GM19239 (cell line): ENCODE measurements around the gene C1orf198.
"Not testable (repeated sequence)": the region's sequence is repeated elsewhere in the genome, so short reads cannot be mapped to it uniquely, and the experiment has no call there.

ENCODE experiments used
- DNase-seq: peaks from one replicate; pipeline ENCODE4 v3.0.0; 2011; ENCODE audit warnings: low spot score; ENCODE audit not compliant: insufficient read length
- FAIRE-seq: peaks from 2 replicates; lab custom pipeline; 2011; peaks lifted over from hg19 to GRCh38; lab: Jason Lieb, UNC

Gene C1orf198

DNA sequence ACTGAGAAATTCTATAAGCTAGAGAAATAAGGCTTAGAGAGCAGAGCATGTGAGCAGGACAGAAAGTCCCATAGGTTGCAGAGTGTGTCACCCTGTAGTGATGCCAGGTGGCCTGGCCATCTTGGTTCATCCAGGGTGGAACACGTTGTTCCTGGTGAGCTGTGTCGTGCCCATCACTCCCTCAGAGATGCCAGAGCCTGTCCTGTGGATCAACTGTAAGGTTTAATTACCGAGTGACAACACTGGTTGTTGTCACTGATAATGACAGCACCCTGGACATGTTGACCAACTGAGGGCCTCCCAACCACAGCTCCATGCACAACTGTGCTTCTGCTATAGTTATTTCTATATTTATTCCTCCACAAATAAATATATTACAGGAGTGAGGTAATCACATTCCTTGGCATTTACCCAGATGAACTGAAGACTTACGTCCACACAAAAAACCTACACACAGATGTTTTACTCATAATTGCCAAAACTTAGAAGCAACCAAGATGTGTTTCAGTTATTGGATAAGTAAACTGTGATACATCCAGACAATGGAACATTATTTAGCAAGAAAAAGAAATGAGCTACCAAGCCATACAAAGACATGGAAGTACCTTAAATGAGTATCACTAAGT lies 6.2 kb downstream of the C1orf198 start:
- FAIRE-seq (no peak), DNase-seq (no peak)

- FAIRE-seq = no peak
- DNase-seq = no peak
Measured at GRCh38 chr1:230861489-230861888, 6.8 kb downstream of the C1orf198 start.

DNA sequence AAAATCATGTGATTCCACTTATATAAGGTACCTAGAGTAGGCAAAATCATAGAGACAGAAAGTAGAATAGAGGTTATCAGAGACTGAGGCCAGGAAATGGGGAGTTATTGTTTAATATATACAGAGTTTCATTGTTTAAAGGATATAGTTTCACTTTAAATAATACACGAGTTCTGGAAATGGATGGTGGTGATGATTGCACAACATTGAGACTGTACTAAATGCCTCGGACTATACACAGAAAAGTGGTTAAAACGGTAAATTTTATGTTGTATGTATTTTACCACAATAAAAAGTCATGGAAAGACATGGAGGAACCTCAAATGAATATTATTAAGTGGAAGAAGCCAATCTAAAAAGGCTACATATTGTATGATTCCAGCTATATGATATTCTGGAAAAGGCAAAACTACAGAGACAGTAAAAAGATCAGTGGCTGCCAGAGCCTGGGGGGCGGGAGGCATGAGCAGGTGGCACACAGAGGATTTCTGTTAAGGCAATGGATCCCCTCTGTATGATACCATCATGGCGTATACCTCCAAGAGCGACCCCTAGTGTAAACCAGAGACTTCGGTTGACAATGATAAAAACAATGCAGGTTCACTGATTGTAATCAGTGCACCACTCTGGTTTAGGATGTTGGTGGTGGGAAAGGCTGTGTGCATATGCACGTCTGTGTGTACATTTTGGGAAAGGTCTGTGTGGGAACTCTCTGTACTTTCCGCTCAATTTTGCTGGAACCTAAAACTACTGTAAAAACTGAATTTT lies 7.5 kb downstream of the C1orf198 start:
- DNase-seq = no peak
- no peak for FAIRE-seq

GRCh38 chr1:230858918-230859729 lies 9.2 kb downstream of the C1orf198 start:
- FAIRE-seq (no peak), DNase-seq (no peak)

GRCh38 chr1:230858236-230858820 lies 10.0 kb downstream of the C1orf198 start:
- no peak for FAIRE-seq

GRCh38 chr1:230857822-230858221 lies 10.5 kb downstream of the C1orf198 start:
- DNase-seq = no peak
- no peak for FAIRE-seq

More at GRCh38 chr1:230858236-230858820, 10.0 kb downstream of the C1orf198 start:
- DNase-seq = no peak

- FAIRE-seq (no peak), DNase-seq (no peak)
Measured at GRCh38 chr1:230857077-230857476, 11.2 kb downstream of the C1orf198 start.

- no peak for FAIRE-seq
- DNase-seq = no peak
Measured at GRCh38 chr1:230855886-230856285, 12.4 kb downstream of the C1orf198 start.

DNA sequence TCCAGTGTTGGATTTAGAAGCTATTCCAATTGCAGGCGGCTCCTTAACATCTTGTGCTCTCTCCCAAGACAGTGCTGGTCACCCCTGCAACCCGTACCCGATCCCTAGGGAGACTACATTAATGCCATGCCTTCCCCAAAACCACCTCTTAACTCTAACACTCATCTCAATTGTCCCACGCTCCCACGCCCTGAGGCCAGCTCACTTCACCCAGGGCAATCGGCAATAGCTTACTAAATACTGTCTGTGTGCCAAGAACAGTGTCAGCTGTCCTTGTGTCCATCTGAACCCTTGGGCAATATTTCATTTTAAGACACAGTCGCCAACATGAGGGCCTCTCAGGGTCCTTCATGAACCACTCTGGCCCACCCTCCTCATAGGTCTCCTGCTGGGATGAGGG lies 13.9 kb downstream of the C1orf198 start:
- no peak for DNase-seq
- FAIRE-seq = no peak

DNA sequence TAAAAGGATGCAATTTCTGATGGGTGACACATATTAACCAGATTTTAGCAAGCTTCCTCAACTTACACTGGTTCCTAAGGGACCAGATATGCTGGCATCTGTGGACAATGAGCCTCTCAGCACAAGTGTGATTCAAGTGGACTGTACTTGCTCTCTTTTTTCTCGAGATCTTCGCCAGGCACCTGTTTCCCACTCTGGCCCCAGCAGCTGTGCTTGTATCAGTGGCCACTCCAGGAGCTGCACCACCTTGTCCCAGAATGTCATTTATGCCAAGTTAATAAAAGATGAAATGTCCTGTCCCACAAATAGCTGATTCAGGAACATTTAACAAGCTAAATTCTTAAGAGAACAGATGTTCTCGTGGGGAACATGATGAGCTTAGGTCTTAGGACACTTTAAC lies 14.6 kb downstream of the C1orf198 start:
- FAIRE-seq (no peak), DNase-seq (no peak)

GRCh38 chr1:230852959-230853358 lies 15.4 kb downstream of the C1orf198 start:
- FAIRE-seq (no peak), DNase-seq (no peak)

DNA sequence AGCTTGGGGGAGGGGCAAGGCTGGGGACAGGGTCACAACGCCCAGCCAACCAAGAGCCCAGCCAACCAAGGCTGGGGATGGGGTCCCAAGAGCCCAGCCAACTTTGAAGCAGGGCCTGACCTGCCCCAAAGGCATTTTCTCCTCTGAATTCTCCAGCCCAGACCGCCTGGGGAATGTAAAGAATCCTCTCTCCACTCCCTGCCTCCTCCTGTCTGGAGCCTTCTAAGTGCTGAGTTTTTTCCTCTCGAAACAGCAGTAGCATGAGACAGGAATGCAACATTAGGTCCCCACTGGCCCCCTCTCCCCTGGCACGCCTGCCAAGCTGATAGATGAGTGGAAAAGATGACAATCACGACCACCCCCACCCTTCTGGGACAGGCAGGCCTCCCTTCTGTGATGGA lies 17.0 kb downstream of the C1orf198 start:
- FAIRE-seq (no peak), DNase-seq (no peak)

GRCh38 chr1:230850547-230850946 lies 17.8 kb downstream of the C1orf198 start:
- no peak for FAIRE-seq

GRCh38 chr1:230849451-230850224 lies 18.7 kb downstream of the C1orf198 start:
- FAIRE-seq (no peak), DNase-seq (no peak)

More at GRCh38 chr1:230850547-230850946, 17.8 kb downstream of the C1orf198 start:
- DNase-seq = no peak

DNA sequence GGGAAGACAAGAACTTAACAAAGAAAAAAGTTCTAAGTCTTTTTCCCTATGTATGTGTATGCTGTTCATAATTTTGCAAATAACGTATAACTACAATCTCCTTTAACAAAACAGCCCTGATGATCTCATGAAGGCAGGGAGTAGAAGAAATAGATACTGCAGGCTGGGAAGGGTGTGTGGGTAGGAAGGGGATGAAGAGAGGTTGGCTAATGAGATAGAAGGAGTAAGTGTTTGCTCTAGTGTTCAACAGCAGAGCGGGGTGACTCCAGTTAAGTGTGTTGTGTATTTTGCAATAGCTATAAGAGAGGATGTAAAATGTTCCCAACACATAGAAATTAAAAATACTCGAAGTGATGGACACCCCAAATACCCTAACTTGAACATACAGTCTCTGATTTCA lies 20.1 kb downstream of the C1orf198 start:
- DNase-seq (no peak), FAIRE-seq (no peak)

DNA sequence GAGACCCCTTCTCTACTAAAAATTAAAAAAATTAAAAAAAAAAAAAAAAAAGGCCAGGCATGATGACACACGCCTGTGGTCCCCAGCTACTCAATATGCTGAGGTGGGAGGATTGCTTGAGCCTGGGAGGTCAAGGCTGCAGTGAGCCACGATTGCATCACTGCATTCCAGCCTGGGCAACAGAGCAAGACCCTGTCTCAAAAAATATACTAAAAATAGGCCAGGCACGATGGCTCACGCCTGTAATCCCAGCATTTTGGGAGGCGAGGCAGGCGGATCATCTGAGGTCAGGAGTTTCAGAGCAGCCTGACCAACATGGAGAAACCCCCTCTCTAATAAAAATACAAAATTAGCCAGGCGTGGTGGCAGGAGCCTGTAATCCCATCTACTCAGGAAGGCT lies 23.1 kb downstream of the C1orf198 start:
- not testable (repeated sequence) for FAIRE-seq, DNase-seq

DNA sequence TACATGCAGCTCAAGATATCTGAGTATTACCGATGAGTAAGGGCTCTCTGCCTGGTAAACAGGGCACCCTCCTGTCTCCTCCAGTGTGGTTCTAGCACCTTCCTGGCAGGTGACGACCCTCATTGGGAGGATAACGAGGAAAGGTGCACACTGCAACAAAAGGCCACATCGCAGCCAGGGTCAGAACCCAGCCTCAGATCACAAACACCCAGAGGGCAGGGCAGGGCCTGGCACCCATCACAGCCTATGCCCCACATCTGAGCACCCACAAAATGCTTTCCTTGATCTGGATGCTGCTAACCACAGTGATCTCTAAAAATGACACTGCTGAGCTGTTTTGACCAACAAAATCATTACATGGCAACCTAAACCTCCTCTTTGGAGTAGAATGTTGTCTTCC lies 23.8 kb downstream of the C1orf198 start:
- DNase-seq (no peak), FAIRE-seq (no peak)

- DNase-seq = no peak
- no peak for FAIRE-seq
Measured at GRCh38 chr1:230843503-230844309, 24.6 kb downstream of the C1orf198 start.

- DNase-seq = no peak
- no peak for FAIRE-seq
Measured at GRCh38 chr1:230842801-230843200, 25.5 kb downstream of the C1orf198 start.
